WERI-Rb-1 (cell line): ENCODE data around the gene STK17B.
A peak's percentile ranks its signal among the peaks of the same experiment; 100 is the strongest.

Experiments used
- DNase-seq: peaks from one replicate; pipeline ENCODE4 v3.0.0-alpha.2; 2020
- H3K27ac ChIP-seq: fragments of 250-450 bp; sonication (Bioruptor Pico); 2 replicates; pipeline ENCODE4 v1.5.1; 2020; ENCODE audit warnings: mild to moderate bottlenecking, moderate library complexity
- H3K27me3 ChIP-seq: fragments of 250-450 bp; sonication (Bioruptor Pico); 2 replicates; pipeline ENCODE4 v1.5.1; 2021; ENCODE audit warnings: mild to moderate bottlenecking, low read depth, moderate library complexity; ENCODE audit not compliant: insufficient read depth, severe bottlenecking
- H3K36me3 ChIP-seq: fragments of 250-450 bp; sonication (Bioruptor Pico); 2 replicates; pipeline ENCODE4 v1.5.1; 2020; ENCODE audit warnings: mild to moderate bottlenecking, moderate library complexity
- H3K4me3 ChIP-seq: 2 replicates; pipeline ENCODE4 v1.5.1; 2011; ENCODE audit warnings: low read depth, mild to moderate bottlenecking, control low read depth, low read length
- H3K9me3 ChIP-seq: fragments of 250-450 bp; sonication (Bioruptor Pico); 2 replicates; pipeline ENCODE4 v1.5.1; 2021; ENCODE audit warnings: mild to moderate bottlenecking, moderate library complexity; ENCODE audit not compliant: severe bottlenecking
- CTCF ChIP-seq: IDR thresholded peaks from 2 replicates; pipeline ENCODE4 v1.5.1; 2011; ENCODE audit warnings: low read depth, mild to moderate bottlenecking, control low read depth, inconsistent platforms, low read length

STK17B gene

GRCh38 chr2:196171248-196171871 lies at the start of gene STK17B:
TSS of gene STK17B (minus strand) at chr2:196171578. CDS start at chr2:196163383, 8,195 bp downstream.
- no peaks in the 10 kb centered on the region for H3K9me3 ChIP-seq
- peak; percentile 95 for DNase-seq
- TF ChIP-seq CTCF: no peak; the same call in 1 of the 2 replicates
- peak within 1 kb of the TSS; percentile 64 for H3K27ac ChIP-seq
- peaks cover 3% of the 10 kb centered on the region; the same call in 1 of the 2 replicates for H3K36me3 ChIP-seq
- H3K4me3 ChIP-seq: peak within 1 kb of the TSS; percentile 97
- H3K27me3 ChIP-seq: no peaks in the 10 kb centered on the region

DNA sequence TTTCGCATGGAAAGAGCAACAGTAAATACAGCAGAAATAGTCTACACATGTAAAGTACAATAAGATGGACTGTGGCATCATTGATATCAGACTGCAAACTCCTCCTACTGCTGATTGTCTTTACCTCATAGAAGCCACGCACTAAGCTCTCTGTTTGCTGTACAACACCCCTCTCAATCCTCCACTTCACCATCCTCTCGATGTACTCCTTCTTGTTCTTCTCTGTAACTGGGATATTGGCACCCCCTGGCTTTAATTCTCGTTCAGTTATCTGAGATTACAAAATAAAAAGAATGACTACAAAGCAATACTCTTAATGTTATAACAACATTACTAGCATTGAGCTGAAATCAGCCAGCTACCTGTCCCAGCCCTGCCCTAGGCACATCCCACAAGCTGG lies 49.3 kb upstream of the STK17B start:
- no peaks in the 10 kb centered on the region for H3K36me3 ChIP-seq

GRCh38 chr2:196219671-196220070 lies 48.3 kb upstream of the STK17B start:
- H3K4me3 ChIP-seq: no peak overlapping the region
- no peaks in the 10 kb centered on the region for H3K9me3 ChIP-seq
- no peaks in the 10 kb centered on the region for H3K27me3 ChIP-seq
- H3K36me3 ChIP-seq: no peaks in the 10 kb centered on the region
- TF ChIP-seq CTCF: no peak
- H3K27ac ChIP-seq: no peak overlapping the region
- DNase-seq: no peak

More for the DNA sequence above, 49.3 kb upstream of the STK17B start:
- H3K27ac ChIP-seq: no peak overlapping the region
- H3K27me3 ChIP-seq: no peaks in the 10 kb centered on the region
- no peak for TF ChIP-seq CTCF
- no peak overlapping the region for H3K4me3 ChIP-seq
- no peak for DNase-seq
- H3K9me3 ChIP-seq: no peaks in the 10 kb centered on the region

DNA sequence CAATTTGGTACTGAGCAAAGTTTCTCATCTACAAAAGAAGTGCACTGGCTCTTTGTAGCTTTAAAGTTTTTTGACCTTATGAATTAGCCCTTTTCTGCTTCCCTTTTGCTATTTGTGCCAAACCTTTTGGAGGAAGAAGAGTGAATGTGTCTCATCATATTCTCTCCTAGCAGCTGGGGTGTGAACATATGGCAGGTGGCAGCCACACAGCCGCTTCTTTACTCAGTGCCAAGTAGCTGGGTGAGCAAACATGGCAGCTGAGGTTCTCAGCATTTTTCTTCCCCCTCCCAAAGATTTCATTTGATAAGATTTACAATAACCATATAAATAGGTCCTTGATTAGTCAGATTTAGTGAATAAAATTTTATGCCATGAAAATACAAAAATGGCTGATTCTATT lies 46.7 kb upstream of the STK17B start:
- Histone ChIP-seq H3K27ac (no peak overlapping the region), H3K9me3 (no peaks in the 10 kb centered on the region), H3K4me3 (no peak overlapping the region), H3K27me3 (no peaks in the 10 kb centered on the region), H3K36me3 (no peaks in the 10 kb centered on the region)
- no peak for DNase-seq
- TF ChIP-seq CTCF: no peak

- no peaks in the 10 kb centered on the region for H3K27me3 ChIP-seq
- H3K27ac ChIP-seq: no peak overlapping the region
These were observed 45.7 kb upstream of the STK17B start for GRCh38 chr2:196217116-196217515.

More at GRCh38 chr2:196217116-196217515, 45.7 kb upstream of the STK17B start:
- no peak for TF ChIP-seq CTCF
- no peak for DNase-seq
- Histone ChIP-seq H3K4me3 (no peak overlapping the region), H3K36me3 (no peaks in the 10 kb centered on the region), H3K9me3 (no peaks in the 10 kb centered on the region)
